Stimulated activated CD4-positive, alpha-beta T cell treated with anti-CD3 and anti-CD28 coated beads, TNF-alpha, amount 100 ng/mL, for 1 hour (primary cell): ENCODE data around the gene MGAT3.

ENCODE experiments used
- DNase-seq, 3 donors: peaks; one replicate each; pipeline ENCODE4 v3.0.0-alpha.2; 2020; ENCODE audit warnings: low read depth in 3 of 3, low spot score in 1 of 3

Gene MGAT3

GRCh38 chr22:39428597-39429071 is 28.2 kb upstream of the MGAT3 start:
- DNase-seq: no peak

- no peak for DNase-seq
These were observed 27.6 kb upstream of the MGAT3 start for GRCh38 chr22:39429186-39429585.

GRCh38 chr22:39429916-39430575 is 26.8 kb upstream of the MGAT3 start:
- no peak for DNase-seq

- DNase-seq: no peak
These were observed 26.1 kb upstream of the MGAT3 start for GRCh38 chr22:39430576-39431150.

GRCh38 chr22:39431216-39431801 is 25.5 kb upstream of the MGAT3 start:
- no peak for DNase-seq

GRCh38 chr22:39431821-39432251 is 25.0 kb upstream of the MGAT3 start:
- DNase-seq: no peak

- DNase-seq: no peak
These were observed 24.4 kb upstream of the MGAT3 start for GRCh38 chr22:39432361-39432811.

- no peak for DNase-seq
These were observed 23.2 kb upstream of the MGAT3 start for GRCh38 chr22:39433476-39434242.

GRCh38 chr22:39434243-39434653 is 22.6 kb upstream of the MGAT3 start:
- no peak for DNase-seq

- DNase-seq: no peak
These were observed 22.1 kb upstream of the MGAT3 start for GRCh38 chr22:39434721-39435120.

GRCh38 chr22:39435616-39436015 is 21.2 kb upstream of the MGAT3 start:
- DNase-seq: no peak

- DNase-seq: no peak
These were observed 18.8 kb upstream of the MGAT3 start for GRCh38 chr22:39437791-39438704.

GRCh38 chr22:39439170-39439569 is 17.6 kb upstream of the MGAT3 start:
- DNase-seq: no peak

- no peak for DNase-seq
These were observed 13.4 kb upstream of the MGAT3 start for GRCh38 chr22:39443398-39443797.

GRCh38 chr22:39444247-39444800 is 12.5 kb upstream of the MGAT3 start:
- no peak for DNase-seq

- DNase-seq: no peak
These were observed 11.8 kb upstream of the MGAT3 start for GRCh38 chr22:39444937-39445465.

- DNase-seq: no peak
These were observed 11.1 kb upstream of the MGAT3 start for GRCh38 chr22:39445678-39446077.

- no peak for DNase-seq
These were observed 10.5 kb upstream of the MGAT3 start for GRCh38 chr22:39446239-39446721.

- DNase-seq: no peak
These were observed 8.4 kb upstream of the MGAT3 start for GRCh38 chr22:39448205-39449054.
